HCT116 (cell line): ENCODE data around the gene EZH2. TPM values are rescaled to one million over a fixed set of nuclear protein-coding genes. Genes with fewer than 3 reads are reported as not detected.

Experiments used
- ATAC-seq: fragments of 200-7000 bp; cut with Tn5 transposase; 2 replicates; pipeline ENCODE4 v1.9.1; 2020; ENCODE audit warnings: mild to moderate bottlenecking, moderate library complexity
- BruUV-seq: library from RNA; stranded (reverse); fragments of 400-500 nt; replicated peaks from 2 replicates; lab custom pipeline; 2021; lab: Mats Ljungman, UMichigan
- CTCF ChIA-PET: fragments of 300-600 bp; sonication (Branson Sonifier 250); formaldehyde crosslinking; loops from one replicate; lab custom pipeline; 2021; ENCODE audit warnings: antibody characterized with exemption; lab: Charles Lee
- POLR2A ChIA-PET: fragments of 300-600, 350-600 bp; sonication (Branson Sonifier 250); formaldehyde crosslinking; loops from one replicate; lab custom pipeline; 2021; ENCODE audit warnings: antibody characterized with exemption; lab: Charles Lee
- RAD21 ChIA-PET, 2 experiments: fragments of 300-600 bp; sonication (Branson Sonifier 250); formaldehyde crosslinking; loops; one replicate each; lab custom pipeline; 2023; ENCODE audit warnings: low total read pairs in 2 of 2; ENCODE audit not compliant: uncharacterized antibody in 2 of 2, unreplicated experiment in 2 of 2, low non-redundant PET in 1 of 2; lab: Charles Lee
- DNase-seq: peaks from one replicate; pipeline ENCODE4 v3.0.0-alpha.2; 2010; ENCODE audit warnings: low read depth, low spot score
- H2AFZ ChIP-seq: fragments of 200-600 bp; shearing (Covaris generic), sonication (generic); 2 replicates; pipeline ENCODE4 v1.6.1; 2017; ENCODE audit warnings: low read depth, mixed run types, mixed read lengths, antibody characterized with exemption, low read length; ENCODE audit not compliant: poor library complexity, severe bottlenecking
- H3K27ac ChIP-seq: 2 replicates; pipeline ENCODE4 v1.5.1; 2012; ENCODE audit warnings: low read depth, low read length
- H3K27me3 ChIP-seq: fragments of 200-600 bp; sonication (generic); 2 replicates; pipeline ENCODE4 v1.6.1; 2016; ENCODE audit warnings: mixed run types, low read length, mixed read lengths; ENCODE audit not compliant: insufficient read depth
- H3K36me3 ChIP-seq, 2 experiments: fragments of 200-500 bp in 1 of 2; fragments of 200-600 bp in 1 of 2; sonication (Bioruptor generic) in 1 of 2; sonication (generic) in 1 of 2; 2 replicates each; pipeline versions ENCODE4 v1.5.1 to v1.6.1; 2014 to 2016; ENCODE audit warnings: low read length in 2 of 2, inconsistent platforms in 1 of 2, mixed read lengths in 1 of 2, mixed run types in 1 of 2; ENCODE audit not compliant: insufficient read depth in 2 of 2, control insufficient read depth in 1 of 2
- H3K4me1 ChIP-seq, 2 experiments: fragments of 200-600 bp in 1 of 2; sonication (generic) in 1 of 2; 2 replicates each; pipeline versions ENCODE4 v1.5.1 to v1.6.1; 2012 to 2017; ENCODE audit warnings: low read length in 2 of 2, inconsistent platforms in 1 of 2, mild to moderate bottlenecking in 1 of 2, mixed read lengths in 1 of 2, mixed run types in 1 of 2, moderate library complexity in 1 of 2; ENCODE audit not compliant: insufficient read depth in 2 of 2, control insufficient read depth in 1 of 2
- H3K4me2 ChIP-seq: fragments of 200-600 bp; sonication (generic); 2 replicates; pipeline ENCODE4 v1.6.1; 2017; ENCODE audit warnings: mixed run types, low read length, mixed read lengths
- H3K4me3 ChIP-seq, 2 experiments: fragments of 200-600 bp in 1 of 2; sonication (generic) in 1 of 2; replicated peaks in 1 of 2; 2 replicates each; pipeline ENCODE4 v1.5.1; 2011 to 2016; ENCODE audit warnings: low read length in 2 of 2, control low read depth in 1 of 2, low read depth in 1 of 2, mild to moderate bottlenecking in 1 of 2, mixed read lengths in 1 of 2, mixed run types in 1 of 2
- H3K79me2 ChIP-seq: fragments of 200-600 bp; sonication (generic); 2 replicates; pipeline ENCODE4 v1.6.1; 2017; ENCODE audit warnings: mild to moderate bottlenecking, mixed run types, low read length, moderate library complexity, mixed read lengths; ENCODE audit not compliant: insufficient read depth
- H3K9ac ChIP-seq: fragments of 200-600 bp; sonication (generic); 2 replicates; pipeline ENCODE4 v1.6.1; 2016; ENCODE audit warnings: low read length, mixed read lengths
- H3K9me2 ChIP-seq: fragments of 200-600 bp; sonication (generic), shearing (Covaris generic); 2 replicates; pipeline ENCODE4 v1.6.1; 2017; ENCODE audit warnings: mixed run types, mild to moderate bottlenecking, moderate library complexity; ENCODE audit not compliant: insufficient read depth
- H3K9me3 ChIP-seq, 2 experiments: fragments of 200-500 bp in 1 of 2; fragments of 200-600 bp in 1 of 2; sonication (Bioruptor generic) in 1 of 2; sonication (generic) in 1 of 2; 2 replicates each; pipeline ENCODE4 v1.6.1; 2014 to 2017; ENCODE audit warnings: low read length in 2 of 2, mixed read lengths in 2 of 2, inconsistent platforms in 1 of 2, low read depth in 1 of 2, mild to moderate bottlenecking in 1 of 2, mixed run types in 1 of 2, moderate library complexity in 1 of 2; ENCODE audit not compliant: control insufficient read depth in 1 of 2, insufficient read depth in 1 of 2
- H4K20me1 ChIP-seq: fragments of 200-600 bp; sonication (generic), shearing (Covaris generic); 2 replicates; pipeline ENCODE4 v1.6.1; 2017; ENCODE audit warnings: mixed run types, mild to moderate bottlenecking, moderate library complexity; ENCODE audit not compliant: insufficient read depth
- CBX3 ChIP-seq: IDR thresholded peaks from 2 replicates; pipeline ENCODE4 v1.6.1; 2012; ENCODE audit warnings: low read depth
- CEBPB ChIP-seq: IDR thresholded peaks from 2 replicates; pipeline ENCODE4 v1.6.1; 2012; ENCODE audit warnings: low read depth
- EGR1 ChIP-seq: IDR thresholded peaks from 2 replicates; pipeline ENCODE4 v1.6.1; 2012; ENCODE audit warnings: low read depth
- EZH2 ChIP-seq: fragments of 200-600 bp; sonication (generic); IDR thresholded peaks from 2 replicates; pipeline ENCODE4 v1.6.1; 2017; ENCODE audit warnings: antibody characterized with exemption, mixed run types
- FOSL1 ChIP-seq: IDR thresholded peaks from 2 replicates; pipeline ENCODE4 v1.6.1; 2012; ENCODE audit warnings: low read depth
- POLR2AphosphoS5 ChIP-seq: IDR thresholded peaks from 2 replicates; pipeline ENCODE4 v1.6.1; 2011; ENCODE audit warnings: mild to moderate bottlenecking, low read depth, low read length, moderate library complexity
- REST ChIP-seq: IDR thresholded peaks from 2 replicates; pipeline ENCODE4 v1.6.1; 2012; ENCODE audit warnings: low read depth
- SIN3A ChIP-seq: IDR thresholded peaks from 2 replicates; pipeline ENCODE4 v1.6.1; 2012; ENCODE audit warnings: low read depth
- SRF ChIP-seq: IDR thresholded peaks from 2 replicates; pipeline ENCODE4 v1.6.1; 2012; ENCODE audit warnings: low read depth
- TCF7L2 ChIP-seq: IDR thresholded peaks from 2 replicates; pipeline ENCODE4 v1.7.0; 2011; ENCODE audit warnings: borderline replicate concordance, inconsistent platforms; ENCODE audit not compliant: insufficient read depth, insufficient read length; ENCODE audit errors: extremely low read depth
- YY1 ChIP-seq: IDR thresholded peaks from 2 replicates; pipeline ENCODE4 v1.6.1; 2011; ENCODE audit warnings: low read length, low read depth, moderate library complexity, mild to moderate bottlenecking; ENCODE audit not compliant: insufficient replicate concordance; ENCODE audit errors: extremely low read depth
- ZNF274 ChIP-seq: fragments of 200-500 bp; sonication (Bioruptor generic); IDR thresholded peaks from 2 replicates; pipeline ENCODE4 v1.6.1; 2014; ENCODE audit warnings: mild to moderate bottlenecking, low read depth, low read length, inconsistent platforms
- intact Hi-C: fragments of 100-400 bp; cut with micrococcal nuclease; formaldehyde crosslinking; loops from 2 replicates; pipeline ENCODE4 v1.10.0; 2022
- total RNA-seq: library from RNA; stranded (reverse); gene quantifications from one replicate; pipeline ENCODE4 v1.2.1, GENCODE V29; 2021; ENCODE audit not compliant: unreplicated experiment
- TF ChIP-seq, protein P1 (sequence below): IDR thresholded peaks from 2 replicates; pipeline ENCODE4 v1.6.1; 2012
- TF ChIP-seq, protein P2 (sequence below), 3 experiments: fragments of 200-600 bp in 1 of 3; sonication (generic) in 1 of 3; IDR thresholded peaks in 2 of 3; conservative IDR thresholded peaks in 1 of 3; 2 replicates each; pipeline ENCODE4 v1.5.1; 2012 to 2017; ENCODE audit warnings: low read depth in 2 of 3, low read length in 2 of 3, antibody characterized with exemption in 1 of 3, borderline replicate concordance in 1 of 3, control low read depth in 1 of 3, mild to moderate bottlenecking in 1 of 3, mixed read lengths in 1 of 3, mixed run types in 1 of 3, moderate library complexity in 1 of 3; ENCODE audit not compliant: insufficient read depth in 1 of 3

The EZH2 gene
- total RNA-seq, 1 experiment from 2014 or later: 55.2 TPM

DNA sequence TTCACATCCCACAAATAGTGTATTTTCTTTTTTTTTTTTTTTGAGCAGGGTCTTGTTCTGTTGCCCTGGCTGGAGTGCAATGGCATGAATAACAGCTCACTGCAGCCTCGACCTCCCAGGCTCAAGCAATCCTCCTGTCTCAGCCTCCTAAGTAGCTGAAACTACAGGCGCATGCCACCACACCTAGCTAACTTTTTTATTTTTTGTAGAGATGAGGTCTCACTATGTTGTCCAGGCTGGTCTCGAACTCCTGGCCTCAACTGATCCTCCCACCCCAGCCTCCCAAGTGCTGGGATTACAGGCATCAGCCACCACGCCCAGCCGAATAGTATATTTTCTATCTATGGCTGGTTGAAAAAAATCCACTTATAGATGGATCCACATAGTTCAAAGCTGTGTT lies 12.5 kb downstream of the EZH2 start:
- CTCF ChIA-PET: no interaction called here
- ATAC-seq: no peak
- intact Hi-C loops: no loop called here

More for the DNA sequence above, 12.5 kb downstream of the EZH2 start:
- Histone ChIP-seq H3K27me3 (no peaks in the 10 kb centered on the region), H3K4me3 (no peak overlapping the region), H3K4me2 (no peak overlapping the region), H4K20me1 (peaks cover 26% of the 10 kb centered on the region; the same call in 1 of the 2 replicates), H3K9me3 (no peaks in the 10 kb centered on the region), H3K9ac (no peak overlapping the region), H3K4me1 (no peaks in the 10 kb centered on the region), H3K27ac (no peak overlapping the region), H3K9me2 (no peaks in the 10 kb centered on the region), H3K79me2 (peaks cover 100% of the 10 kb centered on the region), H3K36me3 (no peaks in the 10 kb centered on the region), H2AFZ (no peak overlapping the region)
- no TSS peak for BruUV-seq
- no peak for DNase-seq
- ChIA-PET RAD21 (no interaction called here), POLR2A (no interaction called here)
- TF ChIP-seq FOSL1 (no peak), POLR2AphosphoS5 (no peak), CBX3 (no peak), CEBPB (no peak), REST (no peak), ZNF274 (no peak), TCF7L2 (no peak), EZH2 (no peak), SRF (no peak), EGR1 (no peak), SIN3A (no peak), YY1 (no peak)
- TF ChIP-seq, protein P1, sequence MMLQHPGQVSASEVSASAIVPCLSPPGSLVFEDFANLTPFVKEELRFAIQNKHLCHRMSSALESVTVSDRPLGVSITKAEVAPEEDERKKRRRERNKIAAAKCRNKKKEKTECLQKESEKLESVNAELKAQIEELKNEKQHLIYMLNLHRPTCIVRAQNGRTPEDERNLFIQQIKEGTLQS: no peak
- TF ChIP-seq, protein P2, sequence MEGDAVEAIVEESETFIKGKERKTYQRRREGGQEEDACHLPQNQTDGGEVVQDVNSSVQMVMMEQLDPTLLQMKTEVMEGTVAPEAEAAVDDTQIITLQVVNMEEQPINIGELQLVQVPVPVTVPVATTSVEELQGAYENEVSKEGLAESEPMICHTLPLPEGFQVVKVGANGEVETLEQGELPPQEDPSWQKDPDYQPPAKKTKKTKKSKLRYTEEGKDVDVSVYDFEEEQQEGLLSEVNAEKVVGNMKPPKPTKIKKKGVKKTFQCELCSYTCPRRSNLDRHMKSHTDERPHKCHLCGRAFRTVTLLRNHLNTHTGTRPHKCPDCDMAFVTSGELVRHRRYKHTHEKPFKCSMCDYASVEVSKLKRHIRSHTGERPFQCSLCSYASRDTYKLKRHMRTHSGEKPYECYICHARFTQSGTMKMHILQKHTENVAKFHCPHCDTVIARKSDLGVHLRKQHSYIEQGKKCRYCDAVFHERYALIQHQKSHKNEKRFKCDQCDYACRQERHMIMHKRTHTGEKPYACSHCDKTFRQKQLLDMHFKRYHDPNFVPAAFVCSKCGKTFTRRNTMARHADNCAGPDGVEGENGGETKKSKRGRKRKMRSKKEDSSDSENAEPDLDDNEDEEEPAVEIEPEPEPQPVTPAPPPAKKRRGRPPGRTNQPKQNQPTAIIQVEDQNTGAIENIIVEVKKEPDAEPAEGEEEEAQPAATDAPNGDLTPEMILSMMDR (IDR thresholded peaks at IDR 0.05 in 2 of 3, conservative IDR thresholded peaks at IDR 0.05 in 1 of 3; ENCODE audit: borderline replicate concordance in 1 of 3, insufficient read depth in 1 of 3, low read depth in 2 of 3, low read length in 2 of 3): no peak
